Measurements from ENCODE around the gene SH3GL3.

Gene SH3GL3

GRCh38 chr15:83486363-83486762 is 39.2 kb downstream of the SH3GL3 start:
- no peak for DNase-seq
- no peaks in the 10 kb centered on the region for H3K36me3 ChIP-seq
- H3K4me1 ChIP-seq: no peaks in the 10 kb centered on the region
- no peak overlapping the region for H3K4me3 ChIP-seq (ENCODE audit: low read depth, low read length)
- no peak for TF ChIP-seq CTCF (IDR thresholded peaks at IDR 0.05; ENCODE audit: low read depth, low read length)
- no peaks in the 10 kb centered on the region for H3K27me3 ChIP-seq
- H3K9me3 ChIP-seq: no peaks in the 10 kb centered on the region

GRCh38 chr15:83487519-83487918 is 40.4 kb downstream of the SH3GL3 start:
- H3K36me3 ChIP-seq: no peaks in the 10 kb centered on the region
- DNase-seq: no peak
- H3K4me1 ChIP-seq: no peaks in the 10 kb centered on the region

GRCh38 chr15:83489690-83490089 is 42.5 kb downstream of the SH3GL3 start:
- Histone ChIP-seq H3K4me1 (no peaks in the 10 kb centered on the region), H3K4me3 (ENCODE audit: low read depth, low read length) (no peak overlapping the region), H3K27me3 (no peaks in the 10 kb centered on the region), H3K9me3 (no peaks in the 10 kb centered on the region), H3K36me3 (no peaks in the 10 kb centered on the region)
- no peak for TF ChIP-seq CTCF (IDR thresholded peaks at IDR 0.05; ENCODE audit: low read depth, low read length)
- no peak for DNase-seq

More at GRCh38 chr15:83487519-83487918, 40.4 kb downstream of the SH3GL3 start:
- no peaks in the 10 kb centered on the region for H3K9me3 ChIP-seq
- H3K4me3 ChIP-seq (ENCODE audit: low read depth, low read length): no peak overlapping the region
- TF ChIP-seq CTCF (IDR thresholded peaks at IDR 0.05; ENCODE audit: low read depth, low read length): no peak
- no peaks in the 10 kb centered on the region for H3K27me3 ChIP-seq

- Histone ChIP-seq H3K4me3 (ENCODE audit: low read depth, low read length) (no peak overlapping the region), H3K4me1 (no peaks in the 10 kb centered on the region), H3K27me3 (no peaks in the 10 kb centered on the region), H3K9me3 (no peaks in the 10 kb centered on the region), H3K36me3 (no peaks in the 10 kb centered on the region)
- no peak for TF ChIP-seq CTCF (IDR thresholded peaks at IDR 0.05; ENCODE audit: low read depth, low read length)
- DNase-seq: no peak
These were observed 44.3 kb downstream of the SH3GL3 start for GRCh38 chr15:83491486-83491885.

- no peak for DNase-seq
- Histone ChIP-seq H3K4me3 (ENCODE audit: low read depth, low read length) (no peak overlapping the region), H3K27me3 (no peaks in the 10 kb centered on the region), H3K36me3 (no peaks in the 10 kb centered on the region), H3K4me1 (no peaks in the 10 kb centered on the region), H3K9me3 (no peaks in the 10 kb centered on the region)
- TF ChIP-seq CTCF (IDR thresholded peaks at IDR 0.05; ENCODE audit: low read depth, low read length): no peak
These were observed 49.6 kb downstream of the SH3GL3 start for GRCh38 chr15:83496766-83497165.

- Histone ChIP-seq H3K4me3 (ENCODE audit: low read depth, low read length) (no peak overlapping the region), H3K27me3 (no peaks in the 10 kb centered on the region), H3K36me3 (no peaks in the 10 kb centered on the region), H3K4me1 (no peaks in the 10 kb centered on the region), H3K9me3 (no peaks in the 10 kb centered on the region)
- no peak for TF ChIP-seq CTCF (IDR thresholded peaks at IDR 0.05; ENCODE audit: low read depth, low read length)
- no peak for DNase-seq
These were observed 51.2 kb downstream of the SH3GL3 start for GRCh38 chr15:83498374-83498773.
